G401.6 (cell line): Measurements from ENCODE around the gene CTCF.
A peak's percentile ranks its signal among the peaks of the same experiment; 100 is the strongest.

Source experiments
- FAIRE-seq: peaks from 2 replicates; lab custom pipeline; 2012; peaks lifted over from hg19 to GRCh38; lab: Jason Lieb, UNC

Gene CTCF

DNA sequence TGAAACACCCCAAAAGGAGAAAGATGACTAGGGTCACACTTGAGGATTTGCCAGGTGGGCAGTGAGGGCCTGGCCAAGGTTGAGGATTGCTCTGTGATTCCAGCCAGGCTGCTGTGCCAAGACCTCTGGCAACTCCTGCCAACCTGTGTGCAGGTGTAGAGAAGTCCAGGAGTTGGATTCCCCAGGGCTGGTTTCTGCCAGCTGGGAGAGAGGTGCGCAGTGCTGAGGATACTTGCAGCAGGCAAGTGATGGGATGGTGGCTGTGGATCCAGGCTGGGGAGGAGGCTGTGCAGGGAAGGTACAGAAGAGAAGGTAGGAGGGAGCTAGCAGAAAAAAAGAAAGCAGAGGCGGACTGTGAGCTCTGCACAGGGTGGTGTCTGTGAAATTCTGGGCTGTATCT is 27.1 kb upstream of the CTCF start:
- FAIRE-seq = no peak

GRCh38 chr16:67537270-67537635 is 25.1 kb upstream of the CTCF start:
- FAIRE-seq = no peak

- FAIRE-seq = no peak
Observed at GRCh38 chr16:67537636-67538591, 24.4 kb upstream of the CTCF start.

DNA sequence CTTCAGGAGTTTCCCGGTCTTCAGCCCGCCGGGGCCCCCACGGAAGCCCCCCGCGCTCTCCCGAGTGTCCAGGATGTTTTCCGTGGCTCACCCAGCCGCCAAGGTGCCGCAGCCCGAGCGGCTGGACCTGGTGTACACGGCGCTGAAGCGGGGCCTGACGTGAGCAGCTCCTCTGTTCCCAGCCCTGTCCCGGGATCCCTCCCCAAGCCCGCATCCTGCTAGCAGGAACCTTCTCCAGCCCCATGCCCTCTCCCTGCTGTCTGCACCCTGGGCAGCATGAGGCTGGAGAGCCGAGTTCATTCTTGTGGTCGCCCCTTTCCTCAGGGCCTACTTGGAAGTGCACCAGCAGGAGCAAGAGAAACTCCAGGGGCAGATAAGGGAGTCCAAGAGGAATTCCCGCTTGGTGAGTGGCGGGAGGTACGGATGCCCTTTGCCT is 23.6 kb upstream of the CTCF start:
- FAIRE-seq = no peak

DNA sequence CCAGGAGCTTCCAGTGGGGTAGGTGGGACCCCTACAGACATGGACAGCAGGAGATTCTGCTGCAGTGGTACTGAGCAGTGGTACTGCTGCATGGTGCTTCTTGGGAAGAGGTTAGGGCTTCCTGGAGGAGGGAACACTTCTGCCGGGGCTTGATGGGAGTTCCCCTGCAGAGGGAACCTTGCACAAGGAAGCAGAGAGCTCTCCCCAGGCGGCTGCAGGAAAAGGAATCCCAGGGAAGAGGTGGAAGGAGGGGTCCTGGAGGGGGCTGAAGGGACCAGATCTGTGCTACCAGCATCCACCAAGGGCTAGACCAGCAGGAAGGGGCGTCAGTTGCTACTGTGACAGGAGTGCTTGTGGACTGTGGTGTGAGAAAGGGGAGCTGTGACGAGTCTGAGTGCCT is 23.1 kb upstream of the CTCF start:
- FAIRE-seq = no peak

GRCh38 chr16:67539691-67540635 is 22.4 kb upstream of the CTCF start:
- no peak for FAIRE-seq

DNA sequence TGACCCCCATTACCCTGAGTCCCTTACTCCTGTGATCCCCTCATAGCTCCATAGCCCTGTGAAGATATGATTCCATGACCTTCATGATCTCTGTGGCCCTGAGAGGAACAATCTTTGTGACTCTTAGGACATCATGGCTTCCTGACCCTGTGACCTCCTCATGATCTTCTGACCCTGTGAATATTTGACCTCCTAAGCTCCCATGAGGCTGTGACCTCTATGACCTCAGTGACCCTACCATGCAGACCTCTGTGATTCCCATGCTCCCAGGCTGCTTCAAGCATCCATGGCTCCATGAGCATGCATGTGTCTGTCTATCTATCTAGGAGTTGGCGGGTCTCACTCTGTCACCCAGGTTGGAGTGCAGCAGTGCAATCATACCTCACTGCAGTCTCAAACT is 21.6 kb upstream of the CTCF start:
- FAIRE-seq = no peak

DNA sequence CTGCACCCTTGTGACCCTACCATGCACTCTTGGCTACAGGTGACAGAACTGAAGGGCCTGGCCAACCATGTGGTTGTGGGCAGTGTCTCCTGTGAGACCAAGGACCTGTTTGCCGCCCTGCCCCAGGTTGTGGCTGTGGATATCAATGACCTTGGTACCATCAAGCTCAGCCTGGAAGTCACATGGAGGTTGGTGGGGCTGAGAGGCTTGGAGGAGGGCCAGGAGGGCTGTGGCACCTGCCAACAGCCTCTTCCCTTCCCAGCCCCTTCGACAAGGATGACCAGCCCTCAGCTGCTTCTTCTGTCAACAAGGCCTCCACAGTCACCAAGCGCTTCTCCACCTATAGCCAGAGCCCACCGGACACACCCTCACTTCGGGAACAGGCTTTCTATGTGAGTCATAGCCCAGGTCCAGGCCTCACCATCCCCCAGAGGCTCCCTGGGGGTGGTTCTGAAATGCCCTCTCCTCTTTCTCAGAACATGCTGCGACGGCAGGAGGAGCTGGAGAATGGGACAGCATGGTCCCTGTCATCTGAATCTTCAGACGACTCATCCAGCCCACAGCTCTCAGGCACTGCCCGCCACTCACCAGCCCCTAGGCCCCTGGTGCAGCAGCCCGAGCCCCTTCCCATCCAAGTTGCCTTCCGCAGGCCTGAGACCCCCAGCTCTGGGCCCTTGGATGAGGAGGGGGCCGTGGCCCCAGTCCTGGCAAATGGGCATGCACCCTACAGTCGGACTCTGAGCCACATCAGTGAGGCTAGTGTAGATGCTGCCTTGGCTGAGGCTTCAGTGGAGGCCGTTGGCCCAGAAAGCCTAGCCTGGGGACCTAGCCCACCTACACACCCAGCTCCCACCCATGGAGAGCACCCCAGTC is 20.7 kb upstream of the CTCF start:
- FAIRE-seq = no peak

DNA sequence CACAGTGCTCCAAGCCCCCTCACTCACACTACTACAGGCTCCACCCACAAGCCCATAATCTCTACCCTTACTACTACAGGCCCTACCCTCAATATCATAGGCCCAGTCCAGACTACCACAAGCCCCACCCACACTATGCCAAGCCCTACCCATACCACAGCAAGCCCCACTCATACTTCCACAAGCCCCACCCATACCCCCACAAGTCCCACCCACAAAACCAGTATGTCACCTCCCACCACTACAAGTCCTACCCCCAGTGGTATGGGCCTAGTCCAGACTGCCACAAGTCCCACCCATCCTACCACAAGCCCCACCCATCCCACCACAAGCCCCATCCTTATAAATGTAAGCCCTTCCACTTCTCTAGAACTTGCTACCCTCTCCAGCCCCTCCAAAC is 19.9 kb upstream of the CTCF start:
- FAIRE-seq = no peak

DNA sequence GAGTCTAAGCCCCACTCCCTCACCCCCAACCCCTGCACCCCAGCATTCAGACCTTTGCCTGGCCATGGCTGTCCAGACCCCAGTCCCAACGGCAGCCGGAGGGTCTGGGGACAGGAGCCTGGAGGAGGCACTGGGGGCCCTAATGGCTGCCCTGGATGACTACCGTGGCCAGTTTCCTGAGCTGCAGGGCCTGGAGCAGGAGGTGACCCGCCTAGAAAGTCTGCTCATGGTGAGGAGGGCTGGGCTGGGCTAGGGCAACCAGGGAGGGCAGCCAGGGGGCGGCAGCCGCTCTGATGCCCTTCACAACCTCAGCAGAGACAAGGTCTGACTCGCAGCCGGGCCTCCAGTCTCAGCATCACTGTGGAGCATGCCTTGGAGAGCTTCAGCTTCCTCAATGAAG is 19.3 kb upstream of the CTCF start:
- no peak for FAIRE-seq

- FAIRE-seq = no peak
Observed at GRCh38 chr16:67543582-67543981, 18.7 kb upstream of the CTCF start.

- no peak for FAIRE-seq
Observed at GRCh38 chr16:67544329-67544841, 17.9 kb upstream of the CTCF start.

DNA sequence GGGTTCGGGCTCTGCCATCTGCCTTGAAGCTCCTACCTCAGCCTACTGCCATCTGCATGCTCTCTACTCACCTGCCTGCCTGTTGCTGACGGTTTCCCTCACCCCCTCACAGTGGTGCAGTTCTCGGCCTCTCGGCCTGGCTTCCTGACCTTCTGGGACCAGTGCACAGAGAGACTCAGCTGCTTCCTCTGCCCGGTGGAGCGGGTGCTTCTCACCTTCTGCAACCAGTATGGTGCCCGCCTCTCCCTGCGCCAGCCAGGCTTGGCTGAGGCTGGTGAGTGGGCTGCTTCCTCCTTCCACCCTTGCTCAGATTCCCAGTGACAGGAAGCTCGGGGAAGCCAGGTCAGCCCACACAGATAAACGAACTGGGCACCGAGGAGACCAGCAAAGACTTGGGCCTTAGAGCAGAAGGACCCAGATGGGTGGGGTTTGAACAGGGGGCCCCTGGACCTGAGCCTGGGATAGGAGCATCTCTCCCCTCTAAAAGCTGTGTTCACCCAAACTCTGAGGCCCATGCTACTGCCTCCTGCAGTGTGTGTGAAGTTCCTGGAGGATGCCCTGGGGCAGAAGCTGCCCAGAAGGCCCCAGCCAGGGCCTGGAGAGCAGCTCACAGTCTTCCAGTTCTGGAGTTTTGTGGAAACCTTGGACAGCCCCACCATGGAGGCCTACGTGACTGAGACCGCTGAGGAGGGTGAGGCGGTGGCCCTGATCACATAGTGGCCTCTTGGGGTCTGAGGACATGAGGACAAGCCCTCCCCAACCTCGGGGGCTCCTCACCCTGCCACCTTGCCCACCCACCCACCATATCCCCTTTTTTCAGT is 17.3 kb upstream of the CTCF start:
- FAIRE-seq = no peak

- FAIRE-seq = no peak
Observed at GRCh38 chr16:67545665-67546024, 16.7 kb upstream of the CTCF start.

DNA sequence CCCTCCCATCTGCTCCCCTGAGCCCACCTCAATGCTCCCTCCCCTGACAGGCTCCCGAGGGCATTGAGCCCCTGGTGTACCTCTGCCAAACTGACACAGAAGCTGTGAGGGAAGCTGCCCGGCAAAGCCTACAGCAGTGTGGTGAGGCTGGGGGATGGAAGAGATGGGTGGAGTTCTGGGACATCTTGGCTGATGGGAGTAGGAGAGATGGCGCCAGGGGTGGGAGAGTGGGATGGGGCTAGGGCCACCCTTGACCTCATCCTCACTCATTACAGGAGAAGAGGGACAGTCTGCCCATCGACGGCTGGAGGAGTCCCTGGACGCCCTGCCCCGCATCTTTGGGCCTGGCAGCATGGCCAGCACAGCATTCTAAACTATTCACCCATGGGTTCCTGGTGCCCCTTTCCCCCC is 16.2 kb upstream of the CTCF start:
- FAIRE-seq = no peak

DNA sequence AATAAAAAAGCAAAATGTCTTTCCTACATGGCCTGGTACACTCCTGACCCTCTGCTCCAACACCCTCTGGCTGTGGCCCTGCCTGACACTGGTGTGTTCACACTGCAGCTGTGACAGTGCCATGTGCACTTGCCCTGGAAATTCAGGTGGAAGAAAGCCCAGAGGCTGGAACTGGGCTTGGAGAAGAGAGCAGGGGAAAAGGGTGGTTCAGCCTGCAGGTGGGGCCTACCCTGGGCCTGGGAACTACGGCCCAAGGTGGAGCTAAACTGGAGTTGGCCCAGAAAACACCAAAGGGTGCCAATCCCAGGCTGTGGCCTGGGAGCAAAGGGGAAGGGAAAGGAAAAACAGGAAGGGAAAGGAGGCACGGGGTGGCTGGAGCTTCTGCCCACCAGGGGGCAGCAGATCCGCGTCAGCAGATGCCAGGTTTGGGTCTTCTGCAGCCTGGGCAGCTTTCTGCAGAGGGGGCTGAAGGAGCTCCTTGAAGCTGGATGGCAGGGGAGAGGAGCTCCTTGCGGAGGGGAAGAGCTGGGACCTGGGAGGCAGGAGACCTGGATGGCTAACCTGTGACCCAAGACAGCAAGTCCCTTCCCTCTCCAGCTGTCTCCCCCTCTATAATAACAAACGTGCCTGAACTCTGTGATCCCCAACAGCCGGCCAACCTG is 15.4 kb upstream of the CTCF start:
- FAIRE-seq = peak; percentile 78

DNA sequence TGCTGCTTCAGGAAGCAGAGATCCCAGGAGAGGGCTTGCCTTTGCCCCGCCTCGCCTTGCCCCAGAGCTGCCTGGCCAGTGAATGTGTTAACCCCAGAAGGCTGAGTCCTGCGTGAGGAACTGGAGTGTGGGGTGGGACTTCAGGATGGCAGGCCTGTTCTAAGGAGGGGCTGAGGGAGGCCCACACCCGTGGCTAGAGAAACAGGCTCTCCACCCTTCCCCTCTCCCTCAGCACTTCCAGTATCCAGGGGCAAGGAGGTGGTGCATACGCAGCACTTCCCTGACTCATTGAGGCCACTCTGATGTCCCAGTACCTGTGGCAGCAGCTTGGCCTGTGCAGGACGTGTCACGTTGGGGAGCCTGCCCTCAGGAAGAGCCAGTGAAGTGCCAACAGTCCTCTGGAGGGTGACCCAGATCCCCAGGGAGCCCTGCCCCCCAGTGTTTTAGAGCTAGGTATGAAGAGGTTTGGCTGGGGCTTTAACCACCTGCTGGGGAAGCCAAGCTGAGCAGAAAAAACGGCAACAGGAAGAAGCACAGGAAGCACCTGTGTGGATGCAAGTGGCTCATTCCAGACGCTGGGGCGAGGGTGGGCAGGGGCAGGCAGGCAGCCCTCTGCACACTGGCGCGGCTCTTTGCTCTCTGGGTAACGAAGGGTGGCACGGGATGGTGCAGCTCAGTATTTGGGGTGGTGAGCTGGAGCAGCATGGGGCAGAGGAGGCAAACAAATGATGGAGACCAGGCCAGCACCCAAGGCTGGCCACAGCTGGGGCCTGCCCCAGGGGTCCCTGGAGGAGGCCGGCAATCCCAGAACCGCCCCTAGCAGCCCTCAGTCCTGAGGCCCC is 14.7 kb upstream of the CTCF start:
- no peak for FAIRE-seq

GRCh38 chr16:67548265-67549126 is 13.8 kb upstream of the CTCF start:
- no peak for FAIRE-seq

GRCh38 chr16:67549240-67549639 is 13.1 kb upstream of the CTCF start:
- FAIRE-seq = no peak
